ENCODE data around the gene THAP10. TPM values are rescaled to one million over a fixed set of nuclear protein-coding genes. Genes with fewer than 3 reads are reported as not detected.
"Not testable (repeated sequence)": the region's sequence is repeated elsewhere in the genome, so short reads cannot be mapped to it uniquely, and the experiment has no call there.

Gene THAP10
- total RNA-seq, 3 donors from 2014 or later = 1.2 to 2.7 (median 1.6) TPM

- Histone ChIP-seq H3K4me1 (ENCODE audit: low read depth) (no peaks in the 10 kb centered on the region), H3K36me3 (ENCODE audit: low read depth) (no peaks in the 10 kb centered on the region), H3K4me3 (no peak overlapping the region), H3K9me3 (no peaks in the 10 kb centered on the region)
- DNase-seq (peak in 1 of 3 donors; percentile 19), ATAC-seq (no peak)
- TF ChIP-seq CTCF (IDR thresholded peaks at IDR 0.05) = no peak
- intact Hi-C loops (cut with DNase I, micrococcal nuclease) = no loop called here
Measured at GRCh38 chr15:70867911-70868467, 24.2 kb downstream of the THAP10 start.

GRCh38 chr15:70866982-70867641 is 25.1 kb downstream of the THAP10 start:
- no peak for TF ChIP-seq CTCF (IDR thresholded peaks at IDR 0.05)
- ATAC-seq = no peak
- no peak overlapping the region for H3K4me3 ChIP-seq
- intact Hi-C loops (cut with DNase I, micrococcal nuclease) = no loop called here
- H3K4me1 ChIP-seq (ENCODE audit: low read depth) = no peaks in the 10 kb centered on the region
- DNase-seq = no peak
- H3K9me3 ChIP-seq = no peaks in the 10 kb centered on the region
- no peaks in the 10 kb centered on the region for H3K36me3 ChIP-seq (ENCODE audit: low read depth)

GRCh38 chr15:70863450-70864218 is 28.6 kb downstream of the THAP10 start:
- no peak for TF ChIP-seq CTCF (IDR thresholded peaks at IDR 0.05)
- ATAC-seq (no peak), DNase-seq (no peak)
- Histone ChIP-seq H3K36me3 (ENCODE audit: low read depth) (no peaks in the 10 kb centered on the region), H3K4me1 (ENCODE audit: low read depth) (no peaks in the 10 kb centered on the region), H3K9me3 (no peaks in the 10 kb centered on the region), H3K4me3 (no peak overlapping the region)
- intact Hi-C loops (cut with DNase I, micrococcal nuclease) = no loop called here

- intact Hi-C loops (cut with DNase I, micrococcal nuclease) = no loop called here
- H3K36me3 ChIP-seq (ENCODE audit: low read depth) = no peaks in the 10 kb centered on the region
- ATAC-seq (no peak), DNase-seq (no peak)
- H3K4me3 ChIP-seq = no peak overlapping the region
- H3K9me3 ChIP-seq = no peaks in the 10 kb centered on the region
- no peak for TF ChIP-seq CTCF (IDR thresholded peaks at IDR 0.05)
- H3K4me1 ChIP-seq (ENCODE audit: low read depth) = no peaks in the 10 kb centered on the region
Measured at GRCh38 chr15:70859998-70860397, 32.2 kb downstream of the THAP10 start.

GRCh38 chr15:70859322-70859908 is 32.8 kb downstream of the THAP10 start:
- Histone ChIP-seq H3K4me1 (ENCODE audit: low read depth) (no peaks in the 10 kb centered on the region), H3K36me3 (ENCODE audit: low read depth) (no peaks in the 10 kb centered on the region), H3K4me3 (no peak overlapping the region), H3K9me3 (no peaks in the 10 kb centered on the region)
- intact Hi-C loops (cut with DNase I, micrococcal nuclease) = no loop called here
- TF ChIP-seq CTCF (IDR thresholded peaks at IDR 0.05) = no peak
- ATAC-seq (no peak), DNase-seq (no peak)

GRCh38 chr15:70858614-70859321 is 33.5 kb downstream of the THAP10 start:
- H3K36me3 ChIP-seq (ENCODE audit: low read depth); intact Hi-C loops (cut with DNase I, micrococcal nuclease); ATAC-seq; DNase-seq; H3K4me1 ChIP-seq (ENCODE audit: low read depth); H3K4me3 ChIP-seq; H3K9me3 ChIP-seq: not testable (repeated sequence)
